AG04450 (cell line): ENCODE data around the gene RNF10. TPM values are rescaled to one million over a fixed set of nuclear protein-coding genes. Genes with fewer than 3 reads are reported as not detected.
"Not testable (repeated sequence)": the region's sequence is repeated elsewhere in the genome, so short reads cannot be mapped to it uniquely, and the experiment has no call there.

Experiments used
- CTCF ChIA-PET: fragments of 300-600, 350-600 bp; formaldehyde crosslinking; extraction: SDS; loops from one replicate; lab custom pipeline; 2022; ENCODE audit warnings: antibody characterized with exemption, inconsistent platforms; lab: Charles Lee
- POLR2A ChIA-PET: fragments of 350-600 bp; formaldehyde crosslinking; extraction: SDS; loops from one replicate; lab custom pipeline; 2021; ENCODE audit warnings: antibody characterized with exemption, inconsistent platforms; lab: Yijun Ruan, JAX
- DNase-seq: peaks from one replicate; pipeline ENCODE4 v3.0.0-alpha.2; 2011; ENCODE audit warnings: low read depth, low spot score
- H3K27ac ChIP-seq: one replicate; pipeline ENCODE4 v1.5.1; 2012; ENCODE audit warnings: low read depth, low read length, control low read depth
- H3K27me3 ChIP-seq: one replicate; pipeline ENCODE4 v1.6.0; 2012; ENCODE audit warnings: low read length; ENCODE audit not compliant: control insufficient read depth, insufficient read depth
- H3K4me3 ChIP-seq: 2 replicates; pipeline ENCODE4 v1.5.1; 2011; ENCODE audit warnings: mild to moderate bottlenecking, low read depth, low read length, control low read depth
- H3K9me3 ChIP-seq: 2 replicates; pipeline ENCODE4 v1.5.1; 2012; ENCODE audit warnings: low read length; ENCODE audit not compliant: control insufficient read depth, insufficient read depth
- polyA minus RNA-seq: library from RNA; depleted of rRNA, polyadenylated mRNA; stranded (reverse); fragments of >200 nt; gene quantifications from 2 replicates; pipeline ENCODE4 v1.2.3, GENCODE V29; 2011; rRNA and poly(A)+ RNA removed
- polyA plus RNA-seq: library from polyadenylated mRNA; depleted of rRNA; stranded (reverse); fragments of >200 nt; gene quantifications from 2 replicates; pipeline ENCODE4 v1.2.3, GENCODE V29; 2011; rRNA removed
- TF ChIP-seq, protein P1 (sequence below): IDR thresholded peaks from 2 replicates; pipeline ENCODE4 v1.5.1; 2011; ENCODE audit warnings: low read depth, low read length, control low read depth, inconsistent platforms

The RNF10 gene
- polyA plus RNA-seq (101 and 105 TPM in 2 replicates), polyA minus RNA-seq (198 and 209 TPM in 2 replicates)

DNA sequence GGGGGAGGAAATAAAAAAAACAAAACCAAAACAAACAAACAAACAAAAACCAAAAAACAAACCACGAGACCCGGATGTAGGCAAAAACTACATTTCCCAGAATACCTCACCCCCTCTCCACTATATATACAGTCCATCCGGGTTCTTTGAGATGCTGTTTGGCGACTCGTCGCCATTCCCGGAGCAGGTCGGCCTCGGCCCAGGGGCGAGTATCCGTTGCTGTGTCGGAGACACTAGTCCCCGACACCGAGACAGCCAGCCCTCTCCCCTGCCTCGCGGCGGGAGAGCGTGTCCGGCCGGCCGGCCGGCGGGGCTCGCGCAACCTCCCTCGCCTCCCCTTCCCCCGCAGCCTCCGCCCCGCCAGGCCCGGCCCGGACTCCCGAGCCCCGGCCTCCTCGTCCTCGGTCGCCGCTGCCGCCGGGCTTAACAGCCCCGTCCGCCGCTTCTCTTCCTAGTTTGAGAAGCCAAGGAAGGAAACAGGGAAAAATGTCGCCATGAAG lies at the start of gene RNF10:
RNF10 (plus strand) TSS at position 154 of the 500 bp plus-strand sequence. CDS start 456 bp downstream, outside the sequence.
- POLR2A ChIA-PET, result interaction anchor here (0.9 kb wide), 1 partner anchor 36 kb away, joined by 5 read pairs; no protein-coding TSS in a partner anchor

DNA sequence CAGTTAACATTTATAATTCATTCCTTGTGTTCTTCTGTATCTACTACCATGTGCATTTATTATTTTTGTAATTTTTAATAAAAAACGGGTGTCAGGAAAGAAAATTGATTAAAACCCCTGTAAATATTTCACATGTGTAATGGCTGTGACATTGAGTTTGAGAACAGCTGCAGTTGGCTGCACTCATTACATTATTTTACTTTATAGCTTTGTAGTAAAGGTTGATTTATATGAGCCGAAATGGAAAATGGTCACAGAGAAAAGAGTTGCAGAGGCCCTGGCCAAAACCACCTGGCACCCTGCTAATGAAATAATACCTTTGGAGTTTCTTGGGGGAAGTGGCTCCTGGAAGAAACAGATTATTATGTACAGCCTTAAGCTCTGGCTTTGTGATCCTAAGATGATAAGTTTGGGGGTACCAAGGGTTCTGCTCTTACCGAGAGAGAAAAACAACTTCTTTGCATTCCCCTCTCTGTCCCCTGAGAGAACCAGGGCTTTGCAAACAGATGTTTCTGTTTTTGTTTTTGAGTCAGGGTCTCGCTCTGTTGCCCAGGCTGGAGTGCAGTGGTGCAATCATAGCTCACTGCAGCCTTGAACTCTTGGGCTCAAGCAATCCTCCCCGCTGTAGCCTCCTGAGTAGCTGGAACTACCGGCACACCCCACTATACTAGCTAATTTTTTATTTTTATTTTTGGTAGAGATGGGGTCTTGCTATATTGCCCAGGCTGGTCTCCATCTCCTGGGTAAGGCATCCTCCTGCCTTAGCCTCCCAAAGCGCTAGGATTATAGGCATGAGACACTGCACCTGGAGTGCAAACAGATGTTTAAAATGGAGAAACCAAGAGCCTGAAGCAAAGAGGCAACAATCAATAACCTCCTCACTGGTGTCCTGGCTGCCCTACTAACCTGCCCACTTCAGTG lies 47.9 kb upstream of the RNF10 start:
- H3K9me3 ChIP-seq, result no peaks in the 10 kb centered on the region
- POLR2A ChIA-PET, result interaction anchor here (1.0 kb wide), 1 partner anchor 10 kb away, joined by 7 read pairs; no protein-coding TSS in a partner anchor
- no peak for DNase-seq
- H3K27me3 ChIP-seq, result no peaks in the 10 kb centered on the region
- no peak overlapping the region for H3K4me3 ChIP-seq
- H3K27ac ChIP-seq, result no peak overlapping the region
- CTCF ChIA-PET, result interaction anchor here (0.5 kb wide), 1 partner anchor 10 kb away, joined by 4 read pairs; the partner anchor contains the start of gene DYNLL1
- TF ChIP-seq, protein P1, sequence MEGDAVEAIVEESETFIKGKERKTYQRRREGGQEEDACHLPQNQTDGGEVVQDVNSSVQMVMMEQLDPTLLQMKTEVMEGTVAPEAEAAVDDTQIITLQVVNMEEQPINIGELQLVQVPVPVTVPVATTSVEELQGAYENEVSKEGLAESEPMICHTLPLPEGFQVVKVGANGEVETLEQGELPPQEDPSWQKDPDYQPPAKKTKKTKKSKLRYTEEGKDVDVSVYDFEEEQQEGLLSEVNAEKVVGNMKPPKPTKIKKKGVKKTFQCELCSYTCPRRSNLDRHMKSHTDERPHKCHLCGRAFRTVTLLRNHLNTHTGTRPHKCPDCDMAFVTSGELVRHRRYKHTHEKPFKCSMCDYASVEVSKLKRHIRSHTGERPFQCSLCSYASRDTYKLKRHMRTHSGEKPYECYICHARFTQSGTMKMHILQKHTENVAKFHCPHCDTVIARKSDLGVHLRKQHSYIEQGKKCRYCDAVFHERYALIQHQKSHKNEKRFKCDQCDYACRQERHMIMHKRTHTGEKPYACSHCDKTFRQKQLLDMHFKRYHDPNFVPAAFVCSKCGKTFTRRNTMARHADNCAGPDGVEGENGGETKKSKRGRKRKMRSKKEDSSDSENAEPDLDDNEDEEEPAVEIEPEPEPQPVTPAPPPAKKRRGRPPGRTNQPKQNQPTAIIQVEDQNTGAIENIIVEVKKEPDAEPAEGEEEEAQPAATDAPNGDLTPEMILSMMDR, result no peak

More for the DNA sequence above, at the start of gene RNF10:
- Histone ChIP-seq H3K4me3 (peak within 1 kb of the TSS; percentile 71), H3K9me3 (no peaks in the 10 kb centered on the region; the same call in 1 of the 2 replicates), H3K27me3 (no peaks in the 10 kb centered on the region), H3K27ac (peak within 1 kb of the TSS; percentile 80)
- CTCF ChIA-PET, result no interaction called here
- TF ChIP-seq, protein P1, result no peak
- peak; percentile 59 for DNase-seq

- H3K27ac ChIP-seq, POLR2A ChIA-PET, DNase-seq, H3K27me3 ChIP-seq, H3K4me3 ChIP-seq, H3K9me3 ChIP-seq: not testable (repeated sequence)
- CTCF ChIA-PET, result interaction anchor here (1.3 kb wide), 1 partner anchor 19 kb away, joined by 4 read pairs; no protein-coding TSS in a partner anchor
Measured at GRCh38 chr12:120487552-120487951, 46.6 kb upstream of the RNF10 start.

DNA sequence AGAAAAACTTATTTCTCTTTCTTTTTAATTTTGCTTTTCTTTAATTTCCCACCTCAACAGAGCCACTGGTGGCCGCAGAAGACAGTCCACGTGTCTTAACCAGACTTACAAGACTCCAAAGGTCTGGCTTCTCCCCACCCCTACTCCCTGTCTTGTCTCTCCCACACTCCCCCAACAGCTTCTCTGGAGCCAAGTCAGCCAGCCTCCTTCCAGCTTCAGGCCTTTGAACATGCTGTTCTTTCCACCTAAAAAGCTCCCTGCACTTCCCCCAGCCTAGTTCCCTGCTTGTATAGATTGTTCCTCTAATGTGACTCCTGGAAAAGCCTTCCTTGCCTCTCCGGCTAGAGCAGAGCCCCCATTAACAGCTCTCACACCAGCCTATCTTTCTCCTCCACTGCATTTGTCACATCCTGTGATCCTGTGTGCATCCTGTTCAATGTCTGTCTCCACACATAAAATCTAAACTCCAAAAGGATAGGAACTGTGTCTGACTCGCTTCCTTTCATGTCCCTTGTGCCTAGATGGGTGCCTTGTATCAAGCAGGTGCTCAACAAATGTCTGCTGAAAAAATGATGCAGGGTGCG lies 46.0 kb upstream of the RNF10 start:
- no peak for DNase-seq
- H3K27me3 ChIP-seq, result no peaks in the 10 kb centered on the region
- TF ChIP-seq, protein P1, result no peak
- no peaks in the 10 kb centered on the region for H3K9me3 ChIP-seq
- no peak overlapping the region for H3K4me3 ChIP-seq
- CTCF ChIA-PET, result interaction anchor here (1.3 to 1.5 kb wide), 2 partner anchors 18 to 19 kb away, joined by 4 to 5 read pairs; no protein-coding TSS in a partner anchor
- POLR2A ChIA-PET, result no interaction called here
- H3K27ac ChIP-seq, result no peak overlapping the region

DNA sequence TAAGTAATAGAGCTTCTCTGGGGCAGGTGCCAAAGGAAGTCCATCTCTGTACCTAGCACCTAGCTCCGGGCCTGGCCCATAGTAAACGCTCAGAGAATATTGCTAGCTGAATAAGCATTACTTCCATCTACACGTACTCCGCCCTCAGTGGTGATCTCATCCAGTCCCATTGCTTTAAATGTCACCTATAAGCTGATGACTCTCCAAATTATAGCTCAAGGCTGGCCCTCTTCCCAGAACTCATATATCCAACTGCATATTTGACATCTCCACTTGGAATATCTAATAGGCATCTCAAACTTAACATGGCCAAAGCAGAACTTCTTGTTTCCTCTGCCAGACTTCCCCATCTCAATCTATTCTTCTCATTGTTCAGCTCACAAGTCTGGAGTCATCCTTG lies 45.1 kb upstream of the RNF10 start:
- no peaks in the 10 kb centered on the region for H3K27me3 ChIP-seq
- H3K4me3 ChIP-seq, result no peak overlapping the region
- TF ChIP-seq, protein P1, result no peak
- DNase-seq, result no peak
- H3K9me3 ChIP-seq, result no peaks in the 10 kb centered on the region
- H3K27ac ChIP-seq, result no peak overlapping the region
- ChIA-PET CTCF (interaction anchor here (1.3 to 1.5 kb wide), 2 partner anchors 19 to 20 kb away, joined by 4 to 5 read pairs; no protein-coding TSS in a partner anchor), POLR2A (no interaction called here)
